Panc1 (cell line): ENCODE results near the gene BICRAL. TPM values are rescaled to one million over a fixed set of nuclear protein-coding genes. Genes with fewer than 3 reads are reported as not detected.

ENCODE experiments used
- ATAC-seq: fragments of 200-7000 bp; cut with Tn5 transposase; 2 replicates; pipeline ENCODE4 v1.9.1; 2020; ENCODE audit warnings: mild to moderate bottlenecking, moderate library complexity
- BruUV-seq: library from RNA; stranded (reverse); fragments of 400-500 nt; replicated peaks from 2 replicates; lab custom pipeline; 2021; lab: Mats Ljungman, UMichigan
- CTCF ChIA-PET: fragments of 300-600 bp; sonication (Branson Sonifier 250); formaldehyde crosslinking; loops from one replicate; lab custom pipeline; 2022; ENCODE audit warnings: antibody characterized with exemption; lab: Charles Lee
- POLR2A ChIA-PET: fragments of 300-600 bp; sonication (Branson Sonifier 250); formaldehyde crosslinking; loops from one replicate; lab custom pipeline; 2022; ENCODE audit warnings: antibody characterized with exemption; lab: Charles Lee
- DNase-seq: peaks from one replicate; pipeline ENCODE4 v3.0.0-alpha.2; 2010; ENCODE audit warnings: low read depth, low spot score
- H3K27ac ChIP-seq: 2 replicates; pipeline ENCODE4 v1.5.1; 2011; ENCODE audit warnings: mild to moderate bottlenecking, low read length, inconsistent platforms
- H3K27me3 ChIP-seq: fragments of 200-500 bp; sonication (Bioruptor generic); 2 replicates; pipeline ENCODE4 v1.6.0; 2014; ENCODE audit warnings: low read length, inconsistent platforms; ENCODE audit not compliant: control insufficient read depth, insufficient read depth
- H3K36me3 ChIP-seq: fragments of 200-500 bp; sonication (Bioruptor generic); 2 replicates; pipeline ENCODE4 v1.5.1; 2014; ENCODE audit warnings: inconsistent platforms, mild to moderate bottlenecking, low read length, moderate library complexity; ENCODE audit not compliant: control insufficient read depth, insufficient read depth
- H3K4me1 ChIP-seq: 2 replicates; pipeline ENCODE4 v1.5.1; 2011; ENCODE audit warnings: inconsistent platforms, mild to moderate bottlenecking, low read length, moderate library complexity; ENCODE audit not compliant: control insufficient read depth, insufficient read depth
- H3K4me3 ChIP-seq, 2 experiments: 2 replicates each; pipeline ENCODE4 v1.5.1; 2011 to 2012; ENCODE audit warnings: low read depth in 2 of 2, low read length in 2 of 2, mild to moderate bottlenecking in 2 of 2, inconsistent platforms in 1 of 2, moderate library complexity in 1 of 2
- H3K9me3 ChIP-seq: fragments of 200-500 bp; sonication (Bioruptor generic); 2 replicates; pipeline ENCODE4 v1.5.1; 2014; ENCODE audit warnings: low read depth, mild to moderate bottlenecking, inconsistent platforms, low read length, moderate library complexity; ENCODE audit not compliant: control insufficient read depth, insufficient read depth
- POLR2AphosphoS5 ChIP-seq: IDR thresholded peaks from 2 replicates; pipeline ENCODE4 v1.6.1; 2012; ENCODE audit warnings: mild to moderate bottlenecking, low read depth, low read length, moderate library complexity
- SIN3A ChIP-seq: IDR thresholded peaks from 2 replicates; pipeline ENCODE4 v1.6.1; 2012; ENCODE audit warnings: low read depth, mild to moderate bottlenecking, low read length, moderate library complexity, borderline replicate concordance; ENCODE audit not compliant: insufficient read depth
- TCF7L2 ChIP-seq: IDR thresholded peaks from 2 replicates; pipeline ENCODE4 v1.6.1; 2011; ENCODE audit warnings: mild to moderate bottlenecking, low read depth, low read length, inconsistent platforms
- in situ Hi-C: cut with HindIII; loops from 2 replicates; pipeline ENCODE4 v1.10.0; 2016; ENCODE audit warnings: low sequenced_read_pairs, low pct_unique_long_range_greater_than_20kb
- intact Hi-C: fragments of 100-400 bp; cut with micrococcal nuclease; formaldehyde crosslinking; loops from one replicate; pipeline ENCODE4 v1.10.0; 2022; ENCODE audit not compliant: unreplicated experiment
- total RNA-seq: library from RNA; stranded (reverse); gene quantifications from one replicate; pipeline ENCODE4 v1.2.1, GENCODE V29; 2021; ENCODE audit not compliant: unreplicated experiment
- TF ChIP-seq, protein P1 (sequence below): fragments of 450-650 bp; IDR thresholded peaks from 2 replicates; pipeline ENCODE4 v1.5.1; 2017; ENCODE audit warnings: mild to moderate bottlenecking
- TF ChIP-seq, protein P2 (sequence below), 2 experiments: IDR thresholded peaks; 2 replicates each; pipeline ENCODE4 v1.6.1; 2011 to 2012; ENCODE audit warnings: low read depth in 2 of 2, control low read depth in 1 of 2, low read length in 1 of 2, mild to moderate bottlenecking in 1 of 2, moderate library complexity in 1 of 2; ENCODE audit not compliant: insufficient read depth in 1 of 2

BICRAL gene
- total RNA-seq, 1 experiment from 2014 or later: 12.9 TPM

DNA sequence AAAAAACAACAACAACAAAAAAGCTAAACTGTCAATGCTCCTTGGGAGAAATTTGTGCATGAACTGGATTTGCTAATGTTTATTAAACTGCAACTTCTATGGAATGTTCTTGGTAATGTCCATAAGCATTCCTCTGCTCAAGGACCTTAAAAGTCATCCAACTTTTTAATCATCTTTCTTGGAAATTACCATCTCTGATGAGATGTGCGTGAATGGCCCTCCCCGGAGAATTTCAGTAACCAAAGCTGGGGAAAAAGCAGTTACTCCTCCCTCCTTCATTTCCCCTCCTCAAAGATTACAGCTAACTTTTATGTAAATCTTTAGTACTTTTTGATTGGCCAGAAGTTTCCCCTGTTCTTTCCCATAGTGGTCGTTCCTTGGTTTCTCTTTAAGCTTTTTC is 41.1 kb upstream of the BICRAL start:
- intact Hi-C loops (loop anchor here (10.0 kb wide), 1 partner anchor 404 kb away; no protein-coding TSS in a partner anchor), in situ Hi-C loops (no loop called here)
- no peak for DNase-seq
- H3K27me3 ChIP-seq: no peaks in the 10 kb centered on the region
- no TSS peak for BruUV-seq
- ATAC-seq: no peak
- TF ChIP-seq TCF7L2: no peak
- TF ChIP-seq, protein P1, sequence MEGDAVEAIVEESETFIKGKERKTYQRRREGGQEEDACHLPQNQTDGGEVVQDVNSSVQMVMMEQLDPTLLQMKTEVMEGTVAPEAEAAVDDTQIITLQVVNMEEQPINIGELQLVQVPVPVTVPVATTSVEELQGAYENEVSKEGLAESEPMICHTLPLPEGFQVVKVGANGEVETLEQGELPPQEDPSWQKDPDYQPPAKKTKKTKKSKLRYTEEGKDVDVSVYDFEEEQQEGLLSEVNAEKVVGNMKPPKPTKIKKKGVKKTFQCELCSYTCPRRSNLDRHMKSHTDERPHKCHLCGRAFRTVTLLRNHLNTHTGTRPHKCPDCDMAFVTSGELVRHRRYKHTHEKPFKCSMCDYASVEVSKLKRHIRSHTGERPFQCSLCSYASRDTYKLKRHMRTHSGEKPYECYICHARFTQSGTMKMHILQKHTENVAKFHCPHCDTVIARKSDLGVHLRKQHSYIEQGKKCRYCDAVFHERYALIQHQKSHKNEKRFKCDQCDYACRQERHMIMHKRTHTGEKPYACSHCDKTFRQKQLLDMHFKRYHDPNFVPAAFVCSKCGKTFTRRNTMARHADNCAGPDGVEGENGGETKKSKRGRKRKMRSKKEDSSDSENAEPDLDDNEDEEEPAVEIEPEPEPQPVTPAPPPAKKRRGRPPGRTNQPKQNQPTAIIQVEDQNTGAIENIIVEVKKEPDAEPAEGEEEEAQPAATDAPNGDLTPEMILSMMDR: no peak
- no peak for TF ChIP-seq POLR2AphosphoS5
- no peak for TF ChIP-seq SIN3A
- TF ChIP-seq, protein P2, sequence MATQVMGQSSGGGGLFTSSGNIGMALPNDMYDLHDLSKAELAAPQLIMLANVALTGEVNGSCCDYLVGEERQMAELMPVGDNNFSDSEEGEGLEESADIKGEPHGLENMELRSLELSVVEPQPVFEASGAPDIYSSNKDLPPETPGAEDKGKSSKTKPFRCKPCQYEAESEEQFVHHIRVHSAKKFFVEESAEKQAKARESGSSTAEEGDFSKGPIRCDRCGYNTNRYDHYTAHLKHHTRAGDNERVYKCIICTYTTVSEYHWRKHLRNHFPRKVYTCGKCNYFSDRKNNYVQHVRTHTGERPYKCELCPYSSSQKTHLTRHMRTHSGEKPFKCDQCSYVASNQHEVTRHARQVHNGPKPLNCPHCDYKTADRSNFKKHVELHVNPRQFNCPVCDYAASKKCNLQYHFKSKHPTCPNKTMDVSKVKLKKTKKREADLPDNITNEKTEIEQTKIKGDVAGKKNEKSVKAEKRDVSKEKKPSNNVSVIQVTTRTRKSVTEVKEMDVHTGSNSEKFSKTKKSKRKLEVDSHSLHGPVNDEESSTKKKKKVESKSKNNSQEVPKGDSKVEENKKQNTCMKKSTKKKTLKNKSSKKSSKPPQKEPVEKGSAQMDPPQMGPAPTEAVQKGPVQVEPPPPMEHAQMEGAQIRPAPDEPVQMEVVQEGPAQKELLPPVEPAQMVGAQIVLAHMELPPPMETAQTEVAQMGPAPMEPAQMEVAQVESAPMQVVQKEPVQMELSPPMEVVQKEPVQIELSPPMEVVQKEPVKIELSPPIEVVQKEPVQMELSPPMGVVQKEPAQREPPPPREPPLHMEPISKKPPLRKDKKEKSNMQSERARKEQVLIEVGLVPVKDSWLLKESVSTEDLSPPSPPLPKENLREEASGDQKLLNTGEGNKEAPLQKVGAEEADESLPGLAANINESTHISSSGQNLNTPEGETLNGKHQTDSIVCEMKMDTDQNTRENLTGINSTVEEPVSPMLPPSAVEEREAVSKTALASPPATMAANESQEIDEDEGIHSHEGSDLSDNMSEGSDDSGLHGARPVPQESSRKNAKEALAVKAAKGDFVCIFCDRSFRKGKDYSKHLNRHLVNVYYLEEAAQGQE (IDR thresholded peaks at IDR 0.05; ENCODE audit: insufficient read depth in 1 of 2, low read depth in 2 of 2, low read length in 1 of 2): no peak
- POLR2A ChIA-PET: no interaction called here
- CTCF ChIA-PET: no interaction called here
- H3K9me3 ChIP-seq: no peaks in the 10 kb centered on the region
- no peaks in the 10 kb centered on the region; the same call in 1 of the 2 replicates for H3K36me3 ChIP-seq
- no peak overlapping the region for H3K4me3 ChIP-seq
- H3K27ac ChIP-seq: no peak overlapping the region
- peaks cover 4% of the 10 kb centered on the region; the same call in 1 of the 2 replicates for H3K4me1 ChIP-seq

DNA sequence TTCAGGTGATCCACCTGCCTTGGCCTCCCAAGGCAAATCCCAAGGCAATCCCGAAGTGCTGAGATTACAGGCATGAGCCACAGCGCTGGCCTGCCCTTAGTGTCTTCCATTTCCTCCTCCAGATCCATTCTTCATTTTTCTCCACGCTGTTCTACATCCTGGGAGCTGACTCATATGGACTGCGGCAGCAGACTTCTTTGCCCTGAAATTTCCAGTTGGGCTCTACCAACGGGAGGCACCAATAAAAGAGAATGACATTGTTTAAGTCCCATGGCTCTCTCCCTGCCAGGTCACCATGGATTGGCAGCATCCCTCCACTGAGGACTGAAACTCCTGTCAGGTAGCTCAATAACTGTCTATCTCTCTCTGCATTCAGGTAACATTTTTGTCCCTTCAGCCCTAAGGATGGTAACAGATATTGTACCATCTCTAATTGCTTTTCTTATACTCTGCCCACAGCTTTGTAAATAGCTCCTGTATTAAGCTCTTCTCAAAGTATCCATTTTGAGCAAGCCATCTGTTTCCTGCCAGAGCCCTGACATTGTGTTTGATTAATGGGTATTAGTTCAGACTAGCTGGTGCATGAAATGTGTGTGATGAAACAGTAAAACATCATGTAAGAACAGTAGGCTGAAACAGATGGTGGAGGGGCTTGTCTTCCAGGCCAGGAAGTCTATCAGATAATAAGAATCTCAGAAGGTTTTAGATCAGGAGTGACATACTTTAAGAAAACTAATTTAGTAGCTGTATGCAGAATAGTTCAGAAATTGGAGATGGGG is 39.5 kb upstream of the BICRAL start:
- Histone ChIP-seq H3K4me3 (no peak overlapping the region), H3K27ac (no peak overlapping the region), H3K27me3 (no peaks in the 10 kb centered on the region), H3K36me3 (no peaks in the 10 kb centered on the region; the same call in 1 of the 2 replicates), H3K4me1 (peaks cover 4% of the 10 kb centered on the region; the same call in 1 of the 2 replicates), H3K9me3 (no peaks in the 10 kb centered on the region)
- TF ChIP-seq POLR2AphosphoS5 (no peak), SIN3A (no peak), TCF7L2 (no peak)
- TF ChIP-seq, protein P1: no peak
- TF ChIP-seq, protein P2 (IDR thresholded peaks at IDR 0.05; ENCODE audit: insufficient read depth in 1 of 2, low read depth in 2 of 2, low read length in 1 of 2): no peak
- ATAC-seq: no peak
- no peak for DNase-seq
- intact Hi-C loops (loop anchor here (10.0 kb wide), 1 partner anchor 402 kb away; no protein-coding TSS in a partner anchor), in situ Hi-C loops (no loop called here)
- ChIA-PET CTCF (no interaction called here), POLR2A (interaction anchor here (0.5 to 0.7 kb wide), 2 partner anchors 9 to 76 kb away, joined by 3 to 4 read pairs; no protein-coding TSS in a partner anchor)
- no TSS peak for BruUV-seq
